ENCODE data around the gene TIPARP.
"Not testable (repeated sequence)": the region's sequence is repeated elsewhere in the genome, so short reads cannot be mapped to it uniquely, and the experiment has no call there.

TIPARP gene

GRCh38 chr3:156716105-156716862 is 41.9 kb downstream of the TIPARP start:
- DNase-seq, result no peak

- DNase-seq, result no peak
These were observed 44.4 kb downstream of the TIPARP start for GRCh38 chr3:156718622-156719306.

DNA sequence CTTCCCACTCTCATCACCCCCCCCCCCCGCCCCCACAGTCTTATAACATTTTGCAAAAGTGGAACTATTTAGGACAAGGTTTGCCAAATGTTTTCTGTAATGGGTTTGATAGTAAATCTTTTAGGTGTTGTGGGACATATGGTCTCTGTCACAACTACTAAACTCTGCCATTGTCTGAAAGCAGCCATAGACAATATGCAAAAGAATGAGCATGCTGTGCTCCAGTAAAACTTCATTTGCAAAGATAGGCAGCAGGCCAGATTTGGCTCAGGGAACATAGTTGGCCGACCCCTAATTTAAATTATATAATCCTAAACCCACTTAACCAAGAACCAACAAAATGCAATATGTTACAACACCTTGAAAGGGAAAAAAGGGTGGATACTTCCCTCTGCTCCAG is 46.4 kb downstream of the TIPARP start:
- DNase-seq, result no peak

GRCh38 chr3:156721687-156722618 is 47.6 kb downstream of the TIPARP start:
- DNase-seq, result no peak

DNA sequence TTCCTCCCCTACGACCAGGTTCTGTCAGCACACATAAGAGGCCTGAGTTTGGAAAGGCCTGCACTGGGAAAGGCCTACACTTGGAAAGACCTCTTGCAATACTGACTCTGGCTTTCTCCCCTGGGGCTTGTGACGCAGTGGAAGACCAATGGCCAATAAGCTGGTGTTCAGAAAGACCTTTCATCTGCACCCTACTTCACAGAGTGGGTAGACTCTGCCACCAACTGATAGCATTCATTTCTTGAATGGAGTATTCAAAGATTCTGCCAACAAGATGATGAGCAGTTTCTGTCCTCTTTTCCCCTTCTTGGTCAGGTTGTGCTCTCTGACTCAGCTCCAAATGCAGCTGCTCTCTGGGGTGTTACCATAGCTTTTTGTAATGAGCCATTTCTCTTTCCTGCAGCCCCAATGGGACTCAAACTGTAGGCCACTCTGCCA is 48.8 kb downstream of the TIPARP start:
- DNase-seq, result no peak

- DNase-seq, result no peak
These were observed 51.3 kb downstream of the TIPARP start for GRCh38 chr3:156725682-156726081.

DNA sequence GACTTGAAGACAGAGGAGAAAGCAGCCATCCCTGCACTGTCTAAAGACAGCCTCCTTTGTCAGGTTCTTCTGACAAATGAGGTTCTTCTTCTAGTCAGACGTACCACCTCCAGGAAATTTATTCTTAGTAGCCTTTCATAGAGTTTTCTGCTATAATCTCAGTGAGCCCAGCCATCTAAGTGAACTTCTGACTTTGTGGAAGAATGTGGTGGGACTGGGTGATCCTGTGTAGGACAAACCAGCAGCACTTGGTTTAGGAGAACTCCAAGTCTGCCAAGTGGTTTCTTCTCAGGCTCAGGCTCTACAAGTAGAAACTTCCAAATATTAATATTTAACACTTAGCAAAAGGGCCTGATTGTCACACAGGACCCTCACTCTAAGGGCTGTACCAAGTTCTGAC is 52.1 kb downstream of the TIPARP start:
- no peak for DNase-seq

GRCh38 chr3:156727519-156728205 is 53.3 kb downstream of the TIPARP start:
- DNase-seq, result no peak

GRCh38 chr3:156728267-156728985 is 54.0 kb downstream of the TIPARP start:
- no peak for DNase-seq

DNA sequence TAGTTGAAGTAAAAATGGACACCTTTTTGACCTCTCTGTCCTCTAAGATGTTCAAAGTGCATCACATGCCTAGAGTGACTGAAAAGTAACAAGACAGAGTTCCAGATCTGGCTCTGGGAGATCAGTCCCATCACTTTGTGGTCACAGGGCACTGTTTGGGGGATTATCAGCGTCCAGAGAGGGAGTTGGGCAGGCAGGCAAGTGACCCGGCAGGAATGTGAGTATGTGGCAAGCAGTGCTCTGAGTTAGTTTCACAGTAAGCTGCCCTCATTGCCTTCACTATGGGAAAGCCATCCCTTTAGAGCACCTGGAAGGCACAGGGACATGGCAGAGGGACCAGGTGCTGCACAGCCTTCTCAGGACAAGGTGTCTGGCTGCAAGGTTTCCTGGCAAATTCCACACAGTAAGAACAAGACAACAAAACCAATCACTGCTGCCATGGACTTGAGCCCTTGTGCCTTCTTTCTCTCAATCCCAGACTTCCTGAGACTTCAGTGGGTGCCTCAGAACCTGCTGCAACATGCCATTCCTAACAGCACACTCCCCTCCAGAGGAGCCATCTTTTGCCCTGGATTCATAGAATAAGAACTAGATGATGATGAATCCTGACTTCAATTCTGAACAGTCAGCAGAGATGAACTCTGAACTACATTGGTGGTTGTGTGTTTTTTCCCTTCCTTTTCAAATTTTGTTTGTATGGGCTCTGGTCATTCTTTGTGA is 55.2 kb downstream of the TIPARP start:
- no peak for DNase-seq

DNA sequence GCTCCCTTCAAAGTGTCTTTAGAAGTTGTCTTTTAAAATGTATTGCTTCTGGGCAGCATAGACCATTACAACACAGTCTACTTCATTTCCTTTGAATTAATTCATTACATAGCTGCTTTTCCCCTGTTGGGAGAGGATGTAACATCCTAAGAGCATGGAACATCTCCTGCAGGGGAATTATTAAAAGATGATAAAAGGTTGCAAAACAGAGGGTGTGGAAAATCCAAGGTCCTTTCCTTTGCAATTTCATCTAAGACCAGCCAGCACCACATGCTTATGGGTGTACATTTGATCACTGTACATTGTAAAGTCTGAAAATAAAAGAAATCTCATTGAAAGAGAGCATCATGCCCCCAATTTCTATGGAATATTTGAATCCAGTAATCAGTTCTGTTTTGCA is 57.4 kb downstream of the TIPARP start:
- DNase-seq, result no peak

DNA sequence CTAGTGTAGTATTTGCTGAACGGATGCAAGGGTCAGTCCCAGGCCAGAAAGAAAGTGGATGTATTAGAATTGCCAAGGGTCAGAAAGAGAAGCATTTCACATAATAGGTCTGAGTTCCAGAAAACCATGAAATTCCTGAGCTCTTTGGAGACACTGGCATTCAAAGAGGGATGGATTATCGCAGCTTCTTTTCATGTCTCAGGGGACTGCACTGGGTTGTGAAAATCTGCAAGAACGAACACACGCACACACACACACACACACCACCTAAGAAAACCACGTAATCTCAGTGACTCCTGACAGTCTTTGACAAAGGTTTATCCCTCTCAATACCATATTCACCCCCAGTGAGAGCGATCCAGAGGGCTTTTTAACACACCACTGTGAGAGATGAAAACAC is 57.9 kb downstream of the TIPARP start:
- DNase-seq, result no peak

GRCh38 chr3:156732715-156733421 is 58.5 kb downstream of the TIPARP start:
- no peak for DNase-seq

DNA sequence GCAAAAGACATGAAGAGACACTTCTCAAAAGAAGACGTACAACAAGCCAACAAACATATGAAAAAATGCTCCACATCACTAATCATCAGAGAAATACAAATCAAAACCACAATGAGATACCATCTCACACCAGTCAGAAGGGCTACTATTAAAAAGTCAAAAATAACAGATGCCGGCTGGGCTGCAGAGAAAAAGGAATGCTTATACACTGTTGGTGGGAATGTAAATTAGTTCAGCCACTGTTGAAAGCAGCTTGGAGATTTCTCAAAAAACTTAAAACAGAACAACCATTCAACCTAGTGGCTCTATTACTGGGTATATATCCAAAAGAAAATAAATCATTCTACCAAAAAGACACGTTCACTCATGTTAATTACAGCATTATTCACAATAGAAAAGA is 60.3 kb downstream of the TIPARP start:
- DNase-seq, result not testable (repeated sequence)

GRCh38 chr3:156735471-156735870 is 61.1 kb downstream of the TIPARP start:
- no peak for DNase-seq

- DNase-seq, result not testable (repeated sequence)
These were observed 62.7 kb downstream of the TIPARP start for GRCh38 chr3:156737049-156737448.

DNA sequence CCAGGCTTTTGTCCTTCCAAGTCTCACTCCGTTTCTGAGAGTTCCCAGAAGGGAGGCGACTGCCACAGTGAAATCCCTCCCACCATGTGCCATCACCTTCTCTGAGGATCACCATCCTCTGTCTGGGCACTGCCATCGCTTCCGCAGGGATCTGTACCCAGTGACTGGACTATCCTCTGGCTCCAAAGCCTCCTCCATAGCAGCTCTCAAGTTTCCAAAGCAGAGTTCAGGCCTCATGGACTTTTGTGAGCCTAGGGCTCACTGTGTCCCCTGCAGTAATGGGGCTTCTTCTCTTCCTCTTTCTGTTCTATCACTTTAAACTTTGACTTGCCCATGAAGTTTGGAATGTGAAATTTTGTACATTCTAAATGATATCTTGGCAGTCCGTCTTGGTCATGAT is 63.9 kb downstream of the TIPARP start:
- no peak for DNase-seq

DNA sequence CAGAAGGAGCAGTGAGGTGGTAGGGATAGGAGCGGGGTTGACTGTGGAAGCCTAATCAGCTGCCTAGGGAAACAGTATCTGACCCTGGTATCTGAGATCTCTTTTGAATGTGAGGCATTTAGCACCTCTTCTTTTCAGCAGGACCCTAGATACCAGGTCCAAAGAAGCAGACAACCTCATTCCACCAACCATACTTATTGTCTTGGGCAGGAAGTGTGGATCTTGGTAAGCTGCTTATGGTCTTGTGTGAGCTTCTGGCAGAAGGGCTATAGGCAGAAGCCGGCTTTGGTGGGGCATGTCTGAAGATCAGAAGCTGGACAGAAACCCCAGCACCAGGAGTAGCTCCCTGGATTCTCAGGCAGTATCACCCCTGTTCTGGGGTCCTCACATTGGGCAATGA is 65.6 kb downstream of the TIPARP start:
- DNase-seq, result no peak

DNA sequence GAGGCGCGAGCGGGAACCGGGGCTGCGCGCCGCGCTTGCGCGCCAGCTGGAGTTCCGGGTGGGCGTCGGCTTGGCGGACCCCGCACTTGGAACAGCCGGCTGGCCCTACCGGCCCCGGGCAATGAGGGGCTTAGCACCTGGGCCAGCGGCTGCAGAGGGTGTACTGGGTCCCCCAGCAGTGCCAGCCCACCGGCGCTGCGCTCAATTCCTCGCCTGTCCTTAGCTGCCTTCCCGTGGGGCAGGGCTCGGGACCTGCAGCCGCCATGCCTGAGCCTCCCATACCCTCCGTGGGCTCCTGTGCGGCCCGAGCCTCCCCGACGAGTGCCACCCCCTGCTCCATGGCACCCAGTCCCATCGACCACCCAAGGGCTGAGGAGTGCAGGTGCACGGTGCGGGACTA is 66.2 kb downstream of the TIPARP start:
- not testable (repeated sequence) for DNase-seq

- no peak for DNase-seq
These were observed 67.5 kb downstream of the TIPARP start for GRCh38 chr3:156741935-156742334.

- no peak for DNase-seq
These were observed 68.0 kb downstream of the TIPARP start for GRCh38 chr3:156742401-156742800.

Measured in right hindlimb (tissue), 1 donor.